Activated naive CD8-positive, alpha-beta T cell treated with anti-CD3 and anti-CD28 coated beads, Interleukin-2, amount 50 U/mL, for 24 hours (primary cell): ENCODE data around the gene STOML1.

ENCODE experiments used
- ATAC-seq: fragments of 150-1000 bp; cut with Tn5 transposase; one replicate; pipeline ENCODE4 v1.10.0; 2021
- DNase-seq: peaks from one replicate; pipeline ENCODE4 v3.0.0; 2021
- H3K27ac Mint-ChIP-seq: one replicate; pipeline ENCODE4 v1.8.0; 2021; ENCODE audit warnings: mild to moderate bottlenecking, mixed read lengths
- H3K27me3 Mint-ChIP-seq: one replicate; pipeline ENCODE4 v1.8.0; 2021; ENCODE audit warnings: mixed read lengths
- H3K36me3 Mint-ChIP-seq: one replicate; pipeline ENCODE4 v1.8.0; 2021; ENCODE audit warnings: low read depth, mixed read lengths
- H3K4me1 Mint-ChIP-seq: one replicate; pipeline ENCODE4 v1.8.0; 2021; ENCODE audit warnings: mixed read lengths
- H3K4me3 Mint-ChIP-seq: one replicate; pipeline ENCODE4 v1.8.0; 2021; ENCODE audit warnings: mild to moderate bottlenecking, moderate library complexity, mixed read lengths
- H3K9me3 Mint-ChIP-seq: one replicate; pipeline ENCODE4 v1.8.0; 2021; ENCODE audit warnings: mixed read lengths

STOML1 gene

DNA sequence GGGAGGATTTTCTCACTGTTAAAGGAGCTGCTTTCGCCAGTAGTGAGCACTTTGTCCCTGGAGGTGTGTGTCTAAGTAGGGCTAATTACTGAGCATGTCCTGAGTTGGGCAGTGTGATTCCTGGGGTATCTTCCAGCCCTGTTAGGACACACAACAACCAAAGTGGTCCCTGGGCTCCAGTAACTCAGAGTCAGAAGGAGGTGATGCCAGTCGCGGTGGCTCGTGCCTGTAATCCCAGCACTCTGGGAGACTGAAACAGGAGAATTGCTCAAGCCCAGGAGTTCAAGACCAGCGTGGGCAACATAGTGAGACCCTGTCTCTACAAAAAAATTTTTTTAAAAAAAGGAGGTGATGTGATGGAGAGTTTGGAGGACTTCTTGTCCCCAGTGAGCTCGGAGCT, 40.0 kb upstream of the STOML1 start:
- Mint-ChIP-seq H3K36me3 (peaks cover 22% of the 10 kb centered on the region), H3K4me1 (no peaks in the 10 kb centered on the region), H3K9me3 (no peaks in the 10 kb centered on the region), H3K4me3 (no peak overlapping the region), H3K27me3 (no peaks in the 10 kb centered on the region), H3K27ac (peak overlapping the region; percentile 25)
- ATAC-seq (no peak), DNase-seq (no peak)

DNA sequence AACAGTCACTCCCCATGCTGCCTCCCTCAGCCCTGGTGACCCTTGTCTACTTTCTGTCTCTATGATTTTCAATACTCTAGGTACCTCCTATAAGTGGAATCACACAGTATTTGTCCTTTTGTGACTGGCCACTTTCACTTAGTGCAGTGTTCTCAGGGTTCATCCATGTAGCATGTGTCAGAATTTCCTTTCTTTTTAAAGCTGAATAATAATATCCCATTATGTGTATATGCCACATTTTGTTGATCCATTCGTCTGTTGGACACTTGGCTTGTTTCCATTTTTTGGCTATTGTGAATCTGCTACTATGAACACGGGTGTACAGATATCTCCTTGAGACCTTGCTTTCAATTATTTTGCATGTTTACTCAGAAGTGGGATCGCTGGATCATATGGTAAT, 36.6 kb upstream of the STOML1 start:
- Mint-ChIP-seq H3K27me3 (no peaks in the 10 kb centered on the region), H3K36me3 (peaks cover 15% of the 10 kb centered on the region)

DNA sequence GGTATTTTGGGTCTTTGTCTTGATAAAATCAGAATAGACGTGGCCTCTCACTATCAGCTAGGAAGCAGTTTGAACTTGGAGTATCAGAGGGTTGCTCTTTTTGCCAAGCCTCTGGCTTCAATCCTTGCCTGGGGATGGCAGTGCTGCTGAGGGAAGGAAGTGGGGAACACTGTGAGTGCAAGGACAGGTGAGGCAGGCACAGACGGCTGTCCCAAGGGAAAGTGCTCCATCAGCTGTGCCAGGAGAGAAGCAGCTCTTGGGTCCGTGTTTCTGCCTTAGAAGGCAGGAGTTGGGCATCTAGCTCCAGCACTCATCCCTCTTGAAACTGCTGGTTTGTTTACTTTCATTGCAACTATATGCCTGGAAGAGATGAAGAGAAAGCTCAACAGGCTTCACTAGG, 35.6 kb upstream of the STOML1 start:
- H3K27me3 Mint-ChIP-seq = no peaks in the 10 kb centered on the region
- H3K9me3 Mint-ChIP-seq = no peaks in the 10 kb centered on the region
- ATAC-seq (no peak), DNase-seq (no peak)
- H3K36me3 Mint-ChIP-seq = peaks cover 20% of the 10 kb centered on the region
- no peak overlapping the region for H3K4me3 Mint-ChIP-seq
- H3K4me1 Mint-ChIP-seq = no peaks in the 10 kb centered on the region
- no peak overlapping the region for H3K27ac Mint-ChIP-seq

More for the DNA sequence above, 36.6 kb upstream of the STOML1 start:
- Mint-ChIP-seq H3K4me3 (no peak overlapping the region), H3K9me3 (no peaks in the 10 kb centered on the region), H3K27ac (no peak overlapping the region), H3K4me1 (no peaks in the 10 kb centered on the region)
- no peak for ATAC-seq
- no peak for DNase-seq

DNA sequence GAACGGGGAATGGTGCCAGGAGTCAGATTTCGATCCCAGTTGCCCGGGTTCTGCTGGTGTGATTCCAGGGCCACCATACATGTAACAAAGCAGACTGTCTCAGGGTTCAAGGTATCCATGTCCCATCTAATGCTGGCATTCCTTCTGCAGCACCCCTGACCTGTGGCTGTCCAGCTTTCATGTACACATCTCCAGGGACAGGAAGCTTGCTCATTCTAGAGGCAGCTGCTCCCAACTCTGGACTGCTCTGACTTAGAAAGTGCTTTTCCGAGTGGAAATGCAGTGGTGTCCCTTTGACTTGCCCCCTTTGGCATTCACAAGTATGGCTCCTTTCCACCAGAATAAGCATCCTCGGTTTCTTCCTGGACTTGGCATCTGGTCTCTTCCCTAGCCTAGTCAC, 33.3 kb upstream of the STOML1 start:
- H3K27me3 Mint-ChIP-seq = no peaks in the 10 kb centered on the region
- no peak for DNase-seq

DNA sequence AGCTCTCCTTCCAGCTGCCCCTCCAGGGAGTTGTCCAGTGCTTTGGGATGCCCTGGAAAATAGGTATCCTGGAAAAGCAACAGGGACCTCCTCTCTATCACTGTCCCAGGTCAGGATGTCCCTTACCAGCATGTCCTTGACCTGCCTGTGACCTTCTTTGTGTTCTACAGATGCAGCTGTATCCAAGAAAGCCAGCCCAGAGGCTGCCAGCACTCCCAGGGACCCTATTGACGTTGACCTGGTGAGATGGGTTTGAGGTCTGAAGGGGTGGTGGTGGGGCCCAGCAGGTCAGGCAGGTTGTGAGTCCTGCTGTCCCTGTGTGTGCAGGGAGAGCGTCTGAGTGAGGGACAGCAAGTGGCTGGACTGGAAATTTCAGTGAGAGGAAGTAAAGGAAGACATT, 32.6 kb upstream of the STOML1 start:
- H3K27me3 Mint-ChIP-seq = no peaks in the 10 kb centered on the region
- H3K9me3 Mint-ChIP-seq = no peaks in the 10 kb centered on the region
- no peak overlapping the region for H3K4me3 Mint-ChIP-seq
- H3K36me3 Mint-ChIP-seq = peaks cover 22% of the 10 kb centered on the region
- H3K27ac Mint-ChIP-seq = no peak overlapping the region
- DNase-seq = no peak
- peaks cover 2% of the 10 kb centered on the region for H3K4me1 Mint-ChIP-seq
- ATAC-seq = no peak

More for the DNA sequence above, 33.3 kb upstream of the STOML1 start:
- peaks cover 25% of the 10 kb centered on the region for H3K36me3 Mint-ChIP-seq
- H3K9me3 Mint-ChIP-seq = no peaks in the 10 kb centered on the region
- no peaks in the 10 kb centered on the region for H3K4me1 Mint-ChIP-seq
- ATAC-seq = no peak
- no peak overlapping the region for H3K27ac Mint-ChIP-seq
- H3K4me3 Mint-ChIP-seq = no peak overlapping the region

DNA sequence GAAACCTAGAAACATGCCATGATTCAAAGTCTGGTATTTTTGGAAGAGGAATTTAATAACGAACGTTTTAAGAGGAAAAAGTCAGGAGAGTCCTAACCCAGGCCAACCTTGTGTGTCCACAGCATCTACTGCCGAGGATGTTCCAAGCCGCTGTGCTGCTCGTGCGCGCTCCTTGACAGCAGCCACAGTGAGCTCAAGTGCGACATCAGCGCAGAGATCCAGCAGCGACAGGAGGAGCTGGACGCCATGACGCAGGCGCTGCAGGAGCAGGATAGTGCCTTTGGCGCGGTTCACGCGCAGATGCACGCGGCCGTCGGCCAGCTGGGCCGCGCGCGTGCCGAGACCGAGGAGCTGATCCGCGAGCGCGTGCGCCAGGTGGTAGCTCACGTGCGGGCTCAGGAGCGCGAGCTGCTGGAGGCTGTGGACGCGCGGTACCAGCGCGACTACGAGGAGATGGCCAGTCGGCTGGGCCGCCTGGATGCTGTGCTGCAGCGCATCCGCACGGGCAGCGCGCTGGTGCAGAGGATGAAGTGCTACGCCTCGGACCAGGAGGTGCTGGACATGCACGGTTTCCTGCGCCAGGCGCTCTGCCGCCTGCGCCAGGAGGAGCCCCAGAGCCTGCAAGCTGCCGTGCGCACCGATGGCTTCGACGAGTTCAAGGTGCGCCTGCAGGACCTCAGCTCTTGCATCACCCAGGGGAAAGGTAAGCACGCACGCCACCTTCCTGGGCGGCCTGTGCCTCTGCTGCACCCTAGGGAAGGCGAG, 30.8 kb upstream of the STOML1 start:
- H3K4me1 Mint-ChIP-seq = peaks cover 2% of the 10 kb centered on the region
- H3K27ac Mint-ChIP-seq = no peak overlapping the region
- DNase-seq = no peak
- ATAC-seq = no peak
- no peaks in the 10 kb centered on the region for H3K9me3 Mint-ChIP-seq
- H3K36me3 Mint-ChIP-seq = peaks cover 17% of the 10 kb centered on the region
- H3K4me3 Mint-ChIP-seq = no peak overlapping the region
- H3K27me3 Mint-ChIP-seq = no peaks in the 10 kb centered on the region

DNA sequence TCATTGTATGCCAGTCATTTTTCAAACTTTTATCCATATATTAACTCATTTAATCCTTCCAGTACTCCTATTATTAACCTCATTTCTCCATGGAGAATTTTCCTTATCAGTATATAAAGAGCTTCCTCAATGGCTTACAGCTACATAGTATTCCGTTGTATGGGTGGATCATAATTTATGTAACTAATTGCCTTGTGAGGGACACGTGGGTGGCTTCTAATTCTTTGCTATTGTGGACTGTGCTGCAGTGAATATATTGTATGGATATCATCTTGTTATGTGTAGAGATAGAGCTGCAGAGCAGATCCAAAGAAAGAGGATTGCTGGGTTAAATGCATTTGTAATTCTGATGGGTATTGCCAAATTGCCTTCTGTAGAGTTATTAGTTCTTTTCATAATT, 27.6 kb upstream of the STOML1 start:
- H3K4me3 Mint-ChIP-seq = no peak overlapping the region
- no peaks in the 10 kb centered on the region for H3K9me3 Mint-ChIP-seq
- H3K36me3 Mint-ChIP-seq = peaks cover 17% of the 10 kb centered on the region
- ATAC-seq (no peak), DNase-seq (no peak)
- H3K27ac Mint-ChIP-seq = no peak overlapping the region
- peaks cover 2% of the 10 kb centered on the region for H3K4me1 Mint-ChIP-seq
- H3K27me3 Mint-ChIP-seq = no peaks in the 10 kb centered on the region

DNA sequence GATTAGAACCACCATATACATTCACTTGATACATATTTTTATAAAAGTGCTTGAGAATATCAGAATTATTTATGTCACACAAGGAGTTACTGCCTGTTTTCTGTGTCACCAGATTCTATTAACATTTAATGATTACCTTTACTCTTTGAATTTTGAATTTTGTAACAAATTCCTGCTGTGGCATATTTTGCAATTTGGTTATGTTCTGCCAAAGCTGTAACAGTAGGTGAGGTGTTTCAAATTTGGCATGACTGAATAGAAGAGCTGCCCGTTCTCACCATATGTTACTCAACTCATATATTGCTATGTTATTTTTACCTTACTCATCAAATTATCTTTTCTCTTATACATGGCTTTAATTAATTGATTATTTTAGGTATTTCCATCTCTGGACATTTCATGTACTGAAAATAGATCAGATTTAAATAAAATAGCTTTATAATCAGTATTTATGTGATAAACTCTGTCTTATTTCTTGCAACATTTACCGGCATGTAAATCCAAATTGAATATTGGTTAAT, 21.3 kb upstream of the STOML1 start:
- H3K27ac Mint-ChIP-seq = no peak overlapping the region
- H3K36me3 Mint-ChIP-seq = peaks cover 31% of the 10 kb centered on the region
- no peaks in the 10 kb centered on the region for H3K27me3 Mint-ChIP-seq
- H3K4me1 Mint-ChIP-seq = peaks cover 23% of the 10 kb centered on the region
- no peaks in the 10 kb centered on the region for H3K9me3 Mint-ChIP-seq
- no peak for DNase-seq
- no peak overlapping the region for H3K4me3 Mint-ChIP-seq
- no peak for ATAC-seq

DNA sequence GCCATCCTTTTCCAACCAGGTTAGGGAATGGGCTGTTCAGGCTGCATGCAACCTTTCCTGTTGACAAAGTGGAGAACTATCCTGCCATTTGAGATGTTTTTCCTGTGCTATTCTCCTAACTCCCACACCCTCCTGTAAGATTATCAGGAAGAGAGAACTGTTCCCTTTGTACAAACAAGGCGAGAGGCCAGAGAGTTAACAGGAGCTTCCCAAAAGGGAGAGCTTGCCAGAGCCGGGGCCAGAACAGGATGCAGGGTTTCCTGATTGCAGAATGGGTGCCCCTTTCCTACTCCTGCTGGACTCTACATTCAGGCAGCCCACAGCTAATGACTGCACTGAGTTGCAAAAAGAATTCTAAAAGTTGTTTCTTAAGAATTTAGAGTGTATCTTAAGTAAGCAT, 19.5 kb upstream of the STOML1 start:
- no peak for ATAC-seq
- Mint-ChIP-seq H3K9me3 (no peaks in the 10 kb centered on the region), H3K4me3 (no peak overlapping the region), H3K4me1 (peaks cover 40% of the 10 kb centered on the region), H3K27ac (no peak overlapping the region), H3K27me3 (no peaks in the 10 kb centered on the region), H3K36me3 (peaks cover 39% of the 10 kb centered on the region)
- DNase-seq = no peak

DNA sequence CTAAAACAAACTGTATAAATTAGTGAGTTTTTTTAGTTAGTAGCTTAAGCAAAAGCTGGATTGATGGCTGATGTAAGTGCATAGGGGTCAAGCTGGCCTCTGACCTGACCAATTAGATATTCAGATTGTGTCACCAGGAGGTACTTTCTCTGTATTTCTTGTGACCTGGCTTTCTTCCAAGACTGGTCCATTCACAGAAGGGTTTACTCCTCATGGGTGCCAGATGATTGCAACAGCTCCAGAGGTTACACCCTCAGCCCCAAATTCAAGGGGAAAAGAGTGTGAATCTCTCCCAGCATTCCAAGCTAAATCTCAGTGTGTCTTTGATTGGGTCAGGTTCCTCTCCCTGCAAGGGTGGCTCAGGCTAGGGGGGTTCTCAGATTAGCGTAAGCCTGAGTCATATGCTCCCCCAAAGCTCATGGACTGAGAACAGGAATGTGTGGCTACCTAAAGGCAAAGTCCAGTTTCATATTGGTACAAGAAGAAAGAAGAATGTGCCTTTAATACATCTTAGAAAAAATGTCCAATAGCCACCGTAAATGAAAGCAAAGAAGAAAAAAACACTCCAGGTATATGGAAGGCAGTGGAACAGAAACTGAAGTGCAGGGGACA, 18.9 kb upstream of the STOML1 start:
- Mint-ChIP-seq H3K4me1 (peaks cover 45% of the 10 kb centered on the region), H3K27ac (no peak overlapping the region), H3K36me3 (peaks cover 42% of the 10 kb centered on the region), H3K4me3 (no peak overlapping the region), H3K27me3 (no peaks in the 10 kb centered on the region), H3K9me3 (no peaks in the 10 kb centered on the region)
- no peak for ATAC-seq
- DNase-seq = no peak

DNA sequence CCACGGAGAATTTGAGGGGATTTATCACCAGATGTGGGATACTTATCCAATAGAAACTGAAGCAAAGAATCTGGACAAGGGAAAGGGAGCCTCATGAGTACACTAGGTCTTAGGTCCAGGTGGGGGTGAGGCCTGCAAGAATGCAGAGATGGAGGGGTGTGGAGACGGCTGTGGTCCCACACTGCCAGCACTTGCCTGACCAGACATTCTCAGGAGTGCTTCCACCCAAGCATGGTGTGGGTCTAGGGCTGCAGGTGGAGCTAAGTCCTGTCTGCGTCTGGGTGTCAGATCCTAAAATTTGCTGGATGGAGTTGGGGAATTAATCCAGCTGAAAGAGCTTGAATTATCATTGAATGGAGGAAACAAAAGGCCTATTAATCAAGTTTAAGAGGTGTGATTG, 16.8 kb upstream of the STOML1 start:
- Mint-ChIP-seq H3K36me3 (peaks cover 47% of the 10 kb centered on the region), H3K27me3 (no peaks in the 10 kb centered on the region), H3K27ac (no peak overlapping the region), H3K4me3 (no peak overlapping the region), H3K4me1 (peaks cover 52% of the 10 kb centered on the region), H3K9me3 (no peaks in the 10 kb centered on the region)
- no peak for ATAC-seq
- DNase-seq = no peak

DNA sequence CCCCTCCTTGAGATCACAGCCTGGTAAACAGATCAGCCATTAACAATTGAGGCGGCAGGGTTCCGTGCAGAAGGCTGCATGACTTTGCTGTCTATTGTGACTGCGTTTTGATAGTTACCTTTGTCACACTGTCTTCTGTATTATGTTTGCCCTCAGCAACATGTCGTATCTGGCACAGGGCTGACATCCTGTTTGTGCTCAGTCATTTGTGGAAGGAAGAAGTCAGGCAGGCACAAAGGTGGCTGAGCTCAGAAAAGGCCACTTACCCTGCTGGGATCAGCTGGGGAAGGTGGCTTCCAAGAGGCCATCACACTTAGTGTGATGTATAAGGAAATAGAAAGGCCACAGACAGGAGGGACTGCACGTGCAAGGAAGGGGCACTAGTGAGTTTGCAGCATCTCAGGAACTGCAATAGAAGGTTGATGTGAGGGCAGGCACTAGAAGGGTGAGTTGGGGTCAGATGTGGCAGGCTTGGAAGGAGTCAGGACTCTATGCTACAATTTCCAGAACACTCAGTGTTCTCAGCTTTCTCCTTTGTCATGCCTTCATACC, 15.8 kb upstream of the STOML1 start:
- DNase-seq (no peak), ATAC-seq (peak; percentile 72)
- H3K36me3 Mint-ChIP-seq = peaks cover 52% of the 10 kb centered on the region
- no peak overlapping the region for H3K4me3 Mint-ChIP-seq
- peaks cover 6% of the 10 kb centered on the region for H3K9me3 Mint-ChIP-seq
- no peaks in the 10 kb centered on the region for H3K27me3 Mint-ChIP-seq
- peak overlapping the region; percentile 5 for H3K27ac Mint-ChIP-seq
- peaks cover 53% of the 10 kb centered on the region for H3K4me1 Mint-ChIP-seq

DNA sequence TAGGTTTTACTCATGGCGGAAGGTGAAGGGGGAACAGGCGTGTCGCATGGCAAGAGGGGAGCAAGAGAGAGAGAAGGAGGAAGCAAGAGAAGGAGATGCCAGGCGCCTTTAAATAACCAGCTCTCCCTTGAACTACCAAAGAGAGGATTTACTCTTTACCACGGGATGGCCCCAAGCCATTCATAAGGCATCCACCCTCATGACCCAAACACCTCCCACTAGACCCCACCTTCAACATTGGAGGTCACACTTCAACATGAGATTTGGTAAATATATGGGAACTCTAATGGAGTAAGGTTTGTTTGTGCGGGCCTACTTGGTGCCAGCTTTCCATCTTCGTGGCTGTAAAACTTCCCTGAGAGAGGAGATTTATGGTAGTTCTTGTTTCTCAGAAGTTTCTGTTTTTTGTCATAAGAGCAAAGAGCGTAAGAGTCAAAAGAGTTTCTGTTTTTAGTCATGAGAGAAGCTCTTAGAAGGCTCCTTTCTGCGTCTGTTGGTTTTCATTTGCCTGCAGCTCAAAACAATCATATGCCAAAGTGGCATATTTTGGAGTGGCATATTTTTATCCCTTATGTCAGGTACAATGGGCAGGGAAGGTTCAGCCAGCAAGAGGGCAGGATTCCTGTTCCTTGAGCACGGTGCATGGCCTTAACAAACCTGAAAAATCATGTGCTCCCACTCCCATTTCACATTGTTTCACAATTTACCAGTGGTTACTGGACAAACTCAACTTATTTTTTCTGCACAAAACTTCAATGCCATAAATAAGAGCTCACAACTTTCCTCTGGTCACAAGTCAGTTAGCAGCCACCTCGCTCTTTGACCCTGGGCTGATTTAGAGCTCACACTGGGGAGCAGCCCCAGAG, 14.9 kb upstream of the STOML1 start:
- peaks cover 50% of the 10 kb centered on the region for H3K4me1 Mint-ChIP-seq
- H3K36me3 Mint-ChIP-seq = peaks cover 50% of the 10 kb centered on the region

DNA sequence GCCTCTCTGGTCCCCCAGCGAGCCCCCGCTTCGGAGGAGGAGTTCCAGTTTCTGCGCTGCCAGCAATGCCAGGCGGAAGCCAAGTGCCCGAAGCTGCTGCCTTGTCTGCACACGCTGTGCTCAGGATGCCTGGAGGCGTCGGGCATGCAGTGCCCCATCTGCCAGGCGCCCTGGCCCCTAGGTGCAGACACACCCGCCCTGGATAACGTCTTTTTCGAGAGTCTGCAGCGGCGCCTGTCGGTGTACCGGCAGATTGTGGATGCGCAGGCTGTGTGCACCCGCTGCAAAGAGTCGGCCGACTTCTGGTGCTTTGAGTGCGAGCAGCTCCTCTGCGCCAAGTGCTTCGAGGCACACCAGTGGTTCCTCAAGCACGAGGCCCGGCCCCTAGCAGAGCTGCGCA, 5.9 kb upstream of the STOML1 start:
- Mint-ChIP-seq H3K27ac (no peak overlapping the region), H3K27me3 (no peaks in the 10 kb centered on the region), H3K9me3 (no peaks in the 10 kb centered on the region), H3K4me1 (peaks cover 62% of the 10 kb centered on the region), H3K36me3 (peaks cover 36% of the 10 kb centered on the region), H3K4me3 (no peak overlapping the region)
- DNase-seq (no peak), ATAC-seq (no peak)

More for the DNA sequence above, 14.9 kb upstream of the STOML1 start:
- DNase-seq (no peak), ATAC-seq (no peak)
- H3K9me3 Mint-ChIP-seq = peaks cover 6% of the 10 kb centered on the region
- H3K27ac Mint-ChIP-seq = peak overlapping the region; percentile 78
- peak overlapping the region; percentile 25 for H3K4me3 Mint-ChIP-seq
- no peaks in the 10 kb centered on the region for H3K27me3 Mint-ChIP-seq
